Umbilical cord (tissue), 2 donors: Measurements from ENCODE around the gene VPS11. TPM values are rescaled to one million over a fixed set of nuclear protein-coding genes. Genes with fewer than 3 reads are reported as not detected.
A peak's percentile ranks its signal among the peaks of the same experiment; 100 is the strongest.
"Not testable (repeated sequence)": the region's sequence is repeated elsewhere in the genome, so short reads cannot be mapped to it uniquely, and the experiment has no call there.

ENCODE experiments used
- DNase-seq: peaks from one replicate; pipeline ENCODE4 v3.0.0-alpha.2; 2015; ENCODE audit warnings: low spot score
- total RNA-seq: library from RNA; depleted of rRNA; stranded (reverse); fragments of >200 nt; gene quantifications from one replicate; pipeline ENCODE4 v1.2.3, GENCODE V29; 2014; ENCODE audit warnings: low replicate concordance; ENCODE audit not compliant: insufficient read depth

Gene VPS11
- total RNA-seq, 1 donor from 2014 or later = 12.8 TPM

- not testable (repeated sequence) for DNase-seq
Measured at GRCh38 chr11:119103161-119103664, 35.6 kb downstream of the VPS11 start.

GRCh38 chr11:119103793-119104192 lies 36.2 kb downstream of the VPS11 start:
- DNase-seq = no peak

- peak; percentile 96 for DNase-seq
Measured at GRCh38 chr11:119106564-119107537, 39.2 kb downstream of the VPS11 start, which contains the start of gene C2CD2L. TSS of gene C2CD2L (plus strand) at chr11:119107344. CDS start at chr11:119107742, 398 bp downstream.

- no peak for DNase-seq
Measured at GRCh38 chr11:119107538-119108145, 40.0 kb downstream of the VPS11 start.

GRCh38 chr11:119108146-119108856 lies 40.7 kb downstream of the VPS11 start:
- peak; percentile 44 for DNase-seq

- no peak for DNase-seq
Measured at GRCh38 chr11:119108857-119109221, 41.2 kb downstream of the VPS11 start.

GRCh38 chr11:119109843-119110242 lies 42.2 kb downstream of the VPS11 start:
- no peak for DNase-seq

GRCh38 chr11:119110439-119110838 lies 42.8 kb downstream of the VPS11 start:
- no peak for DNase-seq

- no peak for DNase-seq
Measured at GRCh38 chr11:119111361-119111925, 43.8 kb downstream of the VPS11 start.

- DNase-seq = no peak
Measured at GRCh38 chr11:119112314-119113020, 44.8 kb downstream of the VPS11 start.

- no peak for DNase-seq
Measured at GRCh38 chr11:119113716-119114115, 46.1 kb downstream of the VPS11 start.

- no peak for DNase-seq
Measured at GRCh38 chr11:119114351-119114750, 46.7 kb downstream of the VPS11 start.

GRCh38 chr11:119115484-119116234 lies 48.0 kb downstream of the VPS11 start:
- peak; percentile 47 for DNase-seq

- DNase-seq = no peak
Measured at GRCh38 chr11:119116235-119116594, 48.6 kb downstream of the VPS11 start.

GRCh38 chr11:119116601-119117000 lies 49.0 kb downstream of the VPS11 start:
- no peak for DNase-seq

- no peak for DNase-seq
Measured at GRCh38 chr11:119117004-119117706, 49.5 kb downstream of the VPS11 start.

GRCh38 chr11:119118227-119118626 lies 50.6 kb downstream of the VPS11 start:
- DNase-seq = no peak

GRCh38 chr11:119118946-119119345 lies 51.3 kb downstream of the VPS11 start:
- no peak for DNase-seq

- DNase-seq = no peak
Measured at GRCh38 chr11:119120639-119121007, 53.0 kb downstream of the VPS11 start.
